Tibial nerve (tissue), 3 donors: ENCODE results near the gene CYYR1.

Experiments used
- POLR2A ChIP-seq, 2 donors: fragments of 450-650 bp; IDR thresholded peaks; one replicate each; pipeline ENCODE4 v1.6.1; 2017; ENCODE audit warnings: antibody characterized with exemption in 2 of 2, mild to moderate bottlenecking in 2 of 2, moderate library complexity in 2 of 2
- TF ChIP-seq, protein P1 (sequence below), 5 experiments: fragments of 200-600 bp in 3 of 5; fragments of 450-650 bp in 2 of 5; sonication (generic) in 3 of 5; IDR thresholded peaks; one replicate each; pipeline ENCODE4 v1.5.1; 2016 to 2019; ENCODE audit warnings: antibody characterized with exemption in 5 of 5, mild to moderate bottlenecking in 3 of 5, moderate library complexity in 2 of 5

- no peak for TF ChIP-seq POLR2A (IDR thresholded peaks at IDR 0.05)
- TF ChIP-seq, protein P1, sequence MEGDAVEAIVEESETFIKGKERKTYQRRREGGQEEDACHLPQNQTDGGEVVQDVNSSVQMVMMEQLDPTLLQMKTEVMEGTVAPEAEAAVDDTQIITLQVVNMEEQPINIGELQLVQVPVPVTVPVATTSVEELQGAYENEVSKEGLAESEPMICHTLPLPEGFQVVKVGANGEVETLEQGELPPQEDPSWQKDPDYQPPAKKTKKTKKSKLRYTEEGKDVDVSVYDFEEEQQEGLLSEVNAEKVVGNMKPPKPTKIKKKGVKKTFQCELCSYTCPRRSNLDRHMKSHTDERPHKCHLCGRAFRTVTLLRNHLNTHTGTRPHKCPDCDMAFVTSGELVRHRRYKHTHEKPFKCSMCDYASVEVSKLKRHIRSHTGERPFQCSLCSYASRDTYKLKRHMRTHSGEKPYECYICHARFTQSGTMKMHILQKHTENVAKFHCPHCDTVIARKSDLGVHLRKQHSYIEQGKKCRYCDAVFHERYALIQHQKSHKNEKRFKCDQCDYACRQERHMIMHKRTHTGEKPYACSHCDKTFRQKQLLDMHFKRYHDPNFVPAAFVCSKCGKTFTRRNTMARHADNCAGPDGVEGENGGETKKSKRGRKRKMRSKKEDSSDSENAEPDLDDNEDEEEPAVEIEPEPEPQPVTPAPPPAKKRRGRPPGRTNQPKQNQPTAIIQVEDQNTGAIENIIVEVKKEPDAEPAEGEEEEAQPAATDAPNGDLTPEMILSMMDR (IDR thresholded peaks at IDR 0.05) = no peak
These were observed 150.9 kb downstream of the CYYR1 start for GRCh38 chr21:26422138-26422537.
